ENCODE measurements around the gene PFDN2.

Gene PFDN2

GRCh38 chr1:161138431-161138830 lies 20.6 kb upstream of the PFDN2 start:
- no peak for DNase-seq (ENCODE audit: low spot score)

GRCh38 chr1:161137881-161138280 lies 20.0 kb upstream of the PFDN2 start:
- no peak for DNase-seq (ENCODE audit: low spot score)

GRCh38 chr1:161133220-161133740 lies 15.4 kb upstream of the PFDN2 start:
- no peak for DNase-seq (ENCODE audit: low spot score)

- DNase-seq (ENCODE audit: low spot score) = peak; percentile 99
Observed at GRCh38 chr1:161132410-161133219, 14.8 kb upstream of the PFDN2 start, which contains the start of gene DEDD. TSS of gene DEDD (minus strand) at chr1:161132667. CDS start at chr1:161124462, 8,205 bp downstream.

- peak; percentile 9 for DNase-seq (ENCODE audit: low spot score)
Observed at GRCh38 chr1:161131523-161132409, 13.9 kb upstream of the PFDN2 start.

- no peak for DNase-seq (ENCODE audit: low spot score)
Observed at GRCh38 chr1:161130266-161130665, 12.4 kb upstream of the PFDN2 start.

- DNase-seq (ENCODE audit: low spot score) = no peak
Observed at GRCh38 chr1:161128591-161129420, 11.0 kb upstream of the PFDN2 start.

GRCh38 chr1:161127649-161128048 lies 9.8 kb upstream of the PFDN2 start:
- no peak for DNase-seq (ENCODE audit: low spot score)

- no peak for DNase-seq (ENCODE audit: low spot score)
Observed at GRCh38 chr1:161122967-161123366, 5.1 kb upstream of the PFDN2 start.

- DNase-seq (ENCODE audit: low spot score) = no peak
Observed at GRCh38 chr1:161121834-161122233, 4.0 kb upstream of the PFDN2 start.

- no peak for DNase-seq (ENCODE audit: low spot score)
Observed at GRCh38 chr1:161121042-161121650, 3.3 kb upstream of the PFDN2 start.

GRCh38 chr1:161119092-161119903 lies 1.5 kb upstream of the PFDN2 start:
- DNase-seq (ENCODE audit: low spot score) = peak; percentile 91

GRCh38 chr1:161115961-161116360 lies 1.9 kb downstream of the PFDN2 start:
- DNase-seq (ENCODE audit: low spot score) = peak; percentile 21

GRCh38 chr1:161115132-161115711 lies 2.6 kb downstream of the PFDN2 start:
- DNase-seq (ENCODE audit: low spot score) = peak; percentile 98

- no peak for DNase-seq (ENCODE audit: low spot score)
Observed at GRCh38 chr1:161114556-161114955, 3.3 kb downstream of the PFDN2 start.

GRCh38 chr1:161113915-161114314 lies 3.9 kb downstream of the PFDN2 start:
- no peak for DNase-seq (ENCODE audit: low spot score)

GRCh38 chr1:161111527-161111926 lies 6.3 kb downstream of the PFDN2 start:
- no peak for DNase-seq (ENCODE audit: low spot score)

GRCh38 chr1:161111117-161111516 lies 6.7 kb downstream of the PFDN2 start:
- DNase-seq (ENCODE audit: low spot score) = no peak

GRCh38 chr1:161106431-161106830 lies 11.4 kb downstream of the PFDN2 start:
- no peak for DNase-seq (ENCODE audit: low spot score)

- no peak for DNase-seq (ENCODE audit: low spot score)
Observed at GRCh38 chr1:161100556-161100955, 17.3 kb downstream of the PFDN2 start.
